HL-60/S4 treated with retinoic acid at 250 ng/mL for 4 days and 3 days (cell line): ENCODE measurements around the gene ABHD15.

Experiments used
- in situ Hi-C: fragments of 300-500 bp; cut with MboI; formaldehyde crosslinking; loops from 2 replicates; pipeline ENCODE4 v1.7.0; 2022; ENCODE audit warnings: low sequenced_read_pairs

Gene ABHD15

DNA sequence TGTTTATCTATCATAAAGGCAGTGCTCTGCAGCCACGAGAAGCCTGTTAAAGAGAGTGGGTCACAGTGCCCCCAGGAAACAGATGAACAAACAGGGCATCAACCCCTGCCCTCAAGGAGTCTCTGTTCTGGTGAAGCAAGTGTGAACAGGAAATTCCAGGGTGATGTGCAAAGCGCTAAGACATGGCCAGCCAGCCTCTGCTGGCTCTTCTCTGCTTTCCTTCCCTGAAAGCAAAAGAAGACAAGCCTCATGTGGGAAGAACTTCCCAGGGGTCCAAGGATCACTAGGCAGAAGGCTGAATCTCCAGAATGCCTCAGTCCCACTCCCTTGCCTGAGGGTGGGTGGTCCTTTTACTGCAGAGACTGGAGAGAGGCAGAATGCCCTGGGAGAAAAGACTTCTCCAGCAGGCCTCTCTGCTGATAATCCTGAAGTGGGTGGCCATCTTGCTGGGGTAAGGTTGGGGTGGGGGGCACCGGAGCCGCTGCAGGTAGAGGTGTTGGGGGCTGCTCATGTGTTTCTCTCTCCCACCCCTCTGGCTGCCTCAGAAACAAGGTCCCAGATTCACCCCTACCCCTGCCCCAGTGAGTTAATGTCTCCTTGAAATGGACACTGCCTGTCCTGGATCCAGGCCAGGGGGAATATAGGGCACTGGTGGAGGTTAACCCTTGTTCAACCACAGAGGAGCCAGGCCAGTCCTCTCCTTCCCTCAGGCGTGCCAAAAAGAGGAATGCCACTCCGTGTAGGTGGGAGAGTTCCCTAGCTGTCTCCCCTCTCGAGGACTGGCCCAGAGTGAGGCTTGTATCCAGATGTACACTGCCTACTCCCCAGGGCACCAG, 28.5 kb upstream of the ABHD15 start:
- in situ Hi-C loops, result no loop called here

DNA sequence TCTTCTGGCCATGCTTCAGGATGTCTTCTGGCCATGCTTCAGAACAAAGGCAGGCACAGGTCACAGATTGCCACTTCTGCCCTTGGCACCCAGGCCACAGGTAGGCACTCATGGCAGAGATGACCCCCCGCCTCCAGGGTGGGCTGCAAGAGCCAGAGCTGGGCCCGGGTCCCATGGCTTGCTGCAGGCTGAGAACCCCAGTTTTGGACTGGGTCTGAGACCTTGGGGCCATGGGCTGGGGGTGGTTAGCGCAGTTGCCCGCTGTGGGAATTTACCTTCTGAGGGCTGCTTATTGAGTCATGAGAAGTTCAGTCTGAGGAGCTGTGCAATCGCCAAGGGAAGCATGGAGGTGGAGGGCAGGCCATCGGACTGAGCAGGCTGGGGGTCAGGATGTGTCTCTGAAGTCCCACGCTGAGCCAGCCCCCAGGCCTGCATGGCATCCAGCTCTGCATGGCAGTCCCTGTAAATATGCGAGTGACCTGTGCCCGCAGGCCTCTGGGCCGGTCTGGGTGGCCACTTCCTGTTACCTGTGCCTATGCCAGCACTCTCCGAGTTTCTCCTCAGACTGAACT, 27.8 kb upstream of the ABHD15 start:
- in situ Hi-C loops, result no loop called here

DNA sequence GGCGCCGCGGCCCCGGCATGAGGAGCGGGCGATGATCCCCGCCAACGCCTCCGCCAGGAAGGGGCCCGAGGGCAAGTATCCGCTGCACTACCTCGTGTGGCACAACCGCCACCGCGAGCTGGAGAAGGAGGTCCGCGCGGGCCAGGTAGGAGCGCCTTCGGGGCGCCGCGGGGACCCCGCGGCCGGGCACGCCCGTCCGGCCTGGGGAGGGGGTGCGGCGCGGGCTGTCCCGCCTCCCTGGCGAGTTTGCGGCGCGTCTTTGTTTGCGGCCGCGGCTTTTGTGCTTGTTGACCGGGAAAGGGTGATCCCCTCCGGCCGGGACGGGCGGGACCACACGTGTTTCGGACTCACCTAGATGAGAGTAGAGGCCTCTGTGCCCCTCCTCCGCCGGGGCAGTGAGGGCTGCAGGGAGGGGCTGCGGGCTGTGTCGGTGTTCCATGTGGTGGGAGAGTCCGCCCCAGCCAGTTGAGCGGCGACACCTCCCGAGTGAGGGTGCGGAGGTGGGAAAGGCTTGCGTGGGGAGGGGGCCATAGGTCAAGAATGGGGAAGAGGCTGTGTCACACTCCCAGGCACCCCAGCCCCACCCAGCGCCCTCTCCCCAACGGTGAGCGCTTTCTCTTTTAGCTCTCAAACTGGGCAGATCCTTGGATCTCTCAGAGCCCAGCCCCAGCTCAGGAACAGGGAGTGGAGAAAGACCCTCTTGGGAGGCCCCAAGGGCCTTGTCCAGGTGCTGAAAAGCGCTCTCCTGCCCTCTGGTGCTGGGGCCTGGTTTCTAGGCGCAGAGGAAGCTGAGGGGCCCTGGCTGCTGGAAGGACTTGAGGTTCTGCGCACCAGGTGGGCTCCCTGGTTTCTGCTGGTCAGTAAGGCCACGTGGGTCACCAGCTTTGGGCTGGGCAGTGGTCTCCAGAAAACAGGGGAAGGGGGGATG, 27.0 kb upstream of the ABHD15 start:
- in situ Hi-C loops, result no loop called here

DNA sequence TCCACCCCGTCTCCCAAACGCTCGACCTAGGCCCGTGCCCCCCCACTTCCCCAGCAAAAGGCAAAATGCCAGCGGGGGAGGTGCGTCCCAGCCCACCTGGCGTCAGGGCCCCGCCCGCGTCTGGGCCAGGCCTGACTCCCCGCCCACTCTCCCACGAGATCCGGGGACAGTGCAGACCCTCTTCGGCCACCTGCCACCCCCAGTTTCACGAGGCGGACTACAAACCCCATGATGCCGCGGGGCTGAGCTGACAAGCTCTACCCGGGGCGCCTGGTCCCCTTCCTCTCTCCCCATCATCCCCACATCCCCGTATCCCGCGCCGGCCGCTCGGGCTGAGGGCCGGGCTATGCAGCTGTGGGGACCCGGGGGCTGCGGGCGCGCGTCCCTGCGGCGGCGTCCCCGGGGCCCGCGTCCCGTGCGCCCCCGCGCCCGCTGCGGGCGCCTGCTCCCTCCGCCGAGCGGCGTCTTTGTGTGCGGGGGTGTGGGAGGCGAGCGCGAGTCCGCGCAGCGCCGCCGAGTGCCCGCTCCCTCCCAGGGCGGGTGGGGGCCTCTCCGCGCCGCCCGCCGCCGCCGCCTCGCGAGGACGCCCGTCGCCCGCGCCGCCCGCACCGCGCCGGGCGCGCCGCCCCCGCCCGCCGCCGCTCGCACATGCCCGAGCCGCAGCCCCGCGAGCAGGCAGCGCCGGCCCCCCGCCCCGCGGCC, 26.2 kb upstream of the ABHD15 start, which contains the start of gene ANKRD13B:
TSS of gene ANKRD13B (plus strand) at position 283 of the 702 bp plus-strand sequence. CDS start 490 bp downstream, outside the sequence.
- in situ Hi-C loops, result no loop called here

DNA sequence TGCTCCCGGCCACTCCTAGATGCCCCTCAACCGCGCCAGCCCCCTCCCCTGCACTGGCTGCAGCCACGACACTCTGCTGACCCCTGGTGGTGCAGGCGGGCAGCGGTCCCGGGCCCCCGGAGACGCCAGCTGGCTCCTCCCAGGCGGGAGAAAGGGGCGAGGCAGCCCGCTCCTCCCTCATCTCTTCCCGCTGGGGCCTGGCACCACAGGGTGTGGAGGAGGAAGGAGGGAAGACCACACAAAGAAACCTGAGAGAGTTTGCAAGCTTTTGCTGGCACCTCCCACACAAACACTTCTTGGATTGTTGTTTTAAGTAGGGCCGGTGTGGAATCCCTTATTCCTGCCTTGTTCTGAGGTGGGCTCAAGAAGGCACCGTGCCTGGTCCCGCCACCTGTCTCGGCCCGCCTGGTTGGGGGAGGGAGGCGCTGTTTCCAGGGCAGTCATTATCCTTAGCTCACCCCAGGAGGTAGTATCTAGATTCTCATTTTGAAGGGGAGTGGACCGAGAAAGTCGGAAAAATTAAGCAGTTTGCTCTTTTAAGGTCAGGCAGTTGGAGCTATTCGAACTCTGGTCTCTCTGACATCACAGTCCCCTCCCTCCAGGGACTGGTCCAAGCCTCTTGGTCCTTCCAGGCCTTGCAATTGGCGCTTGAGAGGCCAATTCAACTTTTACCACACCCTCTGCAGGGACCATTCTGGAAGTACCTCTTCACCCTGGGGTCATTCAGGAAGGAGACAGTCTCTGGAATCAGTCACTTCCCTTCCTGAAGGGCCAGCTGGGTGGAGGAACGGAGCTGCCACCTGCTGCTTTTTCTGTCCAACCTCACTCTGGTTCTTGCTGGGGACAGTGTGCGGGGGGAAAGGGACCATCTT, 25.1 kb upstream of the ABHD15 start:
- in situ Hi-C loops, result no loop called here

DNA sequence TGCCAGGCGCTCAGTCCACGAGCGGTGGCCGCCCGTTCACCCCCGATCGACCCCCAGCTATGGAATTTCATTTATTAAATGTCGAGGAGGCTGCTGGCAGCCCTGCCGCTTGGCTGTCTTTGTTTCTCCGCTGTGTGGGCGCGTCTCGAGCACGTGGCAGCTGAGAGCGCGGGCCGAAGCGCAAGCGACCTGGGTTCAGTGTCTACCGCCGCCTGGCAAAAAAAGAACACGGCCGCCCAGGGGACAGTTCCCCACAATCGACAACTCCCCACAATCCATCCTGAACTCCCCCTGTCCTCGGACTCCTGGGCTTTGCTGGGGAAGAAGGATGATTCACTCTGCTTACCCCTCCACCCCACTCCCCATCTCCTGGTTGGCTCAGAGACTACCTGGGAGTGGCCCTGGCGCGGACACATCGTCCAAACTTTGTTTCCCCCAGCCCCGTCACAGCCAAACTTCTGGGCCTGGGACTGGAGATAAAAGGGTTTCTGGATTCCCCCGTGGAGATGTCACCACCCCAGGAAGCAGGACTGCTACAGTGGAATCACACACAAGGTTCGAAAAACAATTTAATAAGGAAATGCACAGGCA, 24.4 kb upstream of the ABHD15 start:
- in situ Hi-C loops, result no loop called here

DNA sequence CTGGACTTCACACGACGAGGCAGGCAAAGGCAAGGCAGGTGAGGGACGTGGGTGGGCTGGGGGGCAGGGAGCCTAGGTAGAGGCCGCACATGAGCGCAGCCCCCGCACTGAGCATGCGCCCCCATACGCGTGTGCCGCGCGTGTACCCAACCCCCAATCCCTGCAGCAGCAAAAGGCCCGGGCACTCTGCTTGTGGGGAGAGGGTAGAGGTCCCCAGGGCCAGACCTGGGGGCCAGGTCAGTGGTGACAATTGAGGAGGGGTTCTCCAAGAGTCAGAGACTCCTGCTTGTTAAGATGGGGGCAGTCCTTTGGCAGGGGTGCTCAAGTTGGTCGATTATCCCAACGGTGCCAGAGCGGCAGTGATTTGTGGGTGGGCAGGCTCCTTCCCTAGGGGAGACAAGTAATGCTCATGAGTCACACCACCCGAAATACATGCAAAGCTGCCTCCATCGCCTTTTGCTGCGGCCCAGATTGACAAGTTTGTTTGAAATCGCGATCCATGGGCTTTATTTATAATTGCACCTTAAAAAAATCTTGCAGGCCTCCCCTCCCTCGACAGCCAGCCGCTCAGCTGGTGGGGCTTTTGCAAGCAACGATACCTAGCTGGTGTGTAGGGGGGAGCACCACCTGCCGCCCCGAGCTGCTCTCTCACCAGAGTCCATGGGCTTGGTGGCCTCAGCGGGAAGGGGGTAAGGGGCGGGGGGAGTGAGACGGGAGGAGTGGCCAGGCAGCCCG, 23.7 kb upstream of the ABHD15 start:
- in situ Hi-C loops, result no loop called here

DNA sequence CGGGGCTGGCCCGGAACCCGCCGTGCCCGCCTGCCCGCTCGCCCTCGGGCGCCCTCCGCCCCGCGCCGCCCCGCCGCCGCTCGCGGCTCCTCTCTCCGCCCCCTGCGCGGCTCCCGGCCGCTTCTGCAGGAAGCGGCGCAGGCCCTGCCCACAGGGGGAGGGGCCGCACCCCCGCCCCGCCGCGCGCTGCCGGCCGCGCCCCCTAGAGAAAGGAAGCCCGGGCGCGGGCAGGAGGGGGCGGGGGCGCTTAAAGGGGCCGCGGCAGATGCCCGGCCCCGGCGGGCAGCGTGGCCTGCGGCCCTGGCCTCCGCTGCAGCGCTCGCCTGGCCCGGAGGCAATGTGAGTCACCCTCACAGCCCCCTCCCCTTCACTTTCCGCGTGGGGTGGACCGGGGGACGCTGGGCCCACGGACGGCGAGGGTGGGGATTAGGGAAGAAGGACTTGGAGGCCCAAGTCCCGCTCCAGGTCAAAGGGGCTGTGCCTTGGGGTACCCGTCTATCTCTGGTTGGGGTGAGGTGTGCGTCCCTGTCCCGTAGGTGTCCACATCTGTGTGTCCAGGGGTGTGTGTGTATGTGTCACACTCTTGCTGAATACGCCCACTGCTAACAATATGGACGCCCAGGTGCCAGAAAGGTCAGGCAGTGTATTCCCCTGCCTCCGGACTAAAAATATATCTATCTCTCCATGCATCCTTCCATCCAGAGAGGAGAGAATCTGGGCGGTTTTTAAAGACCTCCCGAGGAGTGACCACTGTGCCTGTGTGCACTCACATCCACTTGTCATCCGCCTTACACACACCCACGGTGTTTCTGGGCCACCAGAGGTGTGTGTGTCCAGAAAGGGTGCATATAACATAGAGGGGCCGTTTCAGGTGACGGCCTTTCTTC, 22.9 kb upstream of the ABHD15 start, which contains the start of gene GIT1:
TSS of gene GIT1 (minus strand) at position 125 of the 887 bp plus-strand sequence. CDS start 270 bp downstream, outside the sequence.
- in situ Hi-C loops, result no loop called here

DNA sequence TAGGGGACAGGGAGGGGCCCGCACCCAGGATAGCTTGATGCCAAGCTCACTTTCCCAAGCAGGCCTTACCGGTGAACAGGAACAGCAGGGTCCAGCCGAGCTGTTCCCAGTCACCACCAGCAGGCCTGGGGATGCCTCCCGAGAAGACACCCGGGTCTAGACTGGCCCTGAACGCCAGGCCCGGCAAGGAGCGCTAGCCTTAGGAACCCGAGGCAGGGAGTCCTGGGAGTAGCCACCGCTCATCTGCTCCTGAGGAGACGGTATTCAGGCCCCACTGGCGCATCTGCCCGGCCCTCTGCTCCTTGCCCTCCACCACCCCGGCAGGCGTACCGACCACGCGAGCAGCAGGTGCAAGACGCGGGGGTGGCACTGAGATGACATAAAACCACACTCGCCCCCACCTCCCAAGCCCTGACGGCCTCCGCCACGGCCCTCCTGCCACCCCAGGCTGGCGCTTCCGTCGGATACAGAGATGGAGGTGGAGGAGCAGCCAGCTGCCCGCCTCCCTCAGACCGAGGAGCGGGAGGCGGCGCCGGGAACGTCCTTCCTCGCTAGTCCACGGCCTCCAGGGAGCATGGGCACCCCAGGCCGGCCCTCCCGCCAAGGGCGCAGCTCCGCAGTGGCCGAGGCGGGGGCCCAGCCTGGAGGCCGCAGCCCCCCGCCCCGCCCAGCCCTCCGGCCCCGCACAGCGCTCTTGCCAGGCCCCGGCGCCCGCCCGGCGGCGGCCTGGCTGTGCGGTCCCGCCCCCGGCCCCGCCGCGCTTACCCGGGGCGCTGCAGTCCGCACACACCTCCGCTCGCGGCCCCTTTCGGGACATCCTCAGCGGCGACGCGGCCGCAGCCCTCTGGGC, 21.9 kb upstream of the ABHD15 start:
- in situ Hi-C loops, result no loop called here

DNA sequence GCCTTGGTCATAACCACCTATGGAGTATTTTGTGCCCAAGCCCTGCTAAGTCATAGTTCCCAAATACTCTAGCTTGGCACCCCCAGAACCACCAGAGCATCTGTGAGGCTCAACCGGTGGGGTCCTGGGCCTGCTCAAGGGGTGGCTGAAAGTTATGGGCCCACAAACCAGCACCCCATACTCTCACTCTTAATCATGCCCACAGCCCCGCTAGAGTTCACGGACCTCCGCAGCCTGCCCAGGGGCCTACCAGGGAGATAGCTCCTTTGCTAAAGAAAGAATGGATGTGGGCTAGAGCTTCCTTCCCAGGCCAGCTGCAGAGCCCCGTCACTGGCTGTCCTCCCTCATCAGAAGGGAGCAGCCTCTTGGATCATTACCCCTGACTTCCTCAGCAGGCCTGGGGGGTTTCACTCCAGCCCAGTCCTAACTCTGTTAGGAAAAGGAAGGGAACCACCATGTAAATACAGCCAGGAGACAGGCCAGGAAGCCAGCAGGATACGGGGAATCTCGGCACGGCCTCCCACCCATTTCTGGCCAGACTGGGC, 21.3 kb upstream of the ABHD15 start:
- in situ Hi-C loops, result no loop called here

DNA sequence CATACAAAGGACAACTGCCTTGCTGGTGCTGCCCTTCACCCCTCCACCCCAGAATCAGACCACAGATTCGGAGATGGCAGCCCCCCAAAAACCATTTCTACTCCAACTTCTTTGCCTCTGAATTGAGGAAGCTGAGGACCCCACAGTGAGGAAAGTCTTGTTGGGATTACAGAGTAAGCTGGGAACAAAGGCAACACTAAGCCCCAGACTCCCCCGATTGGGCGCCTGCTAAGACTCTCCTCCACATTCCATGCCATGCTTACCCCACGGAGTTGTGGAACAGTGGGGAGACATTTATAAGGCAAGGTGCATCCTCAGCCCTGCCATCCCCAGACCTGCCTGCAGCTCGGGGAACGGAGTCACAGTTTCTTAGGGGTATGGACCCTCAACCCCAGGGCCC, 20.8 kb upstream of the ABHD15 start:
- in situ Hi-C loops, result no loop called here

DNA sequence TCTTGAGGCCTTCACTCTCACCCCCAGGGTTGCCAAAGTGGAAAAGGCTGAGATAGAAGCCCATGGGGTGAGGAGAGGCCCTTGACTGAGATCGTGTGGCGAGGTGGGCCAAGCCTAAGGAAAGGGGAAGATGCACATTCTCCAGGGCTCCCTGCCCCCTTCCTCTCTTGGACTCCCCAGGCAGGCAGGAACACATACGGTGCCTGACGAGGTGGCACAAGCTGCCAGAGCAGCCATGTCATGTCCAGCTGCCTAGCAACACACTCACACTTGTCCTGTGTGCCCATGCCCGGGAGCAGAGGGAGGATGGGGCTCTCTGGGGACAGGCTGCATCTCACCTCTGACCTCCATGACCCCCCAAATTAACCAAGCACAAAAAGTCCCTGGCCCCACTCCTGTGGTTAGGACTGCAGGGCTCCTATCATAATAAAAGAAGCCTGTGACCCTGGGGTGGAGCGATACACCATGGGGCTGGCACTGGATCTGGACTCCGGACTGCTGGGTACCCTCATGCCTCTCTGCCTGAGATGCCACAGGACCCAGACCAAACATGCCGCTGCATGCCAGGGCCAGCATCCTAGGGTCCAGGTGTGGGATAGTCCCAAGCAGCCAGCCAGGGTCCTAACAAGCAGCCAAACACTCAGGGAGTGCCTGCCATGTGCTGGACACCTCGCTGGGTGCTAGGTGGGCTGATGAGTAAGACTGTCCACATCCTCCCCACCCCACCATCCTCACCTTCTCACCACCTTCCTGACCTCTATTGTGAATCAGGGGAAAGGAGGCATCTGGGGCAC, 20.0 kb upstream of the ABHD15 start:
- in situ Hi-C loops, result no loop called here

DNA sequence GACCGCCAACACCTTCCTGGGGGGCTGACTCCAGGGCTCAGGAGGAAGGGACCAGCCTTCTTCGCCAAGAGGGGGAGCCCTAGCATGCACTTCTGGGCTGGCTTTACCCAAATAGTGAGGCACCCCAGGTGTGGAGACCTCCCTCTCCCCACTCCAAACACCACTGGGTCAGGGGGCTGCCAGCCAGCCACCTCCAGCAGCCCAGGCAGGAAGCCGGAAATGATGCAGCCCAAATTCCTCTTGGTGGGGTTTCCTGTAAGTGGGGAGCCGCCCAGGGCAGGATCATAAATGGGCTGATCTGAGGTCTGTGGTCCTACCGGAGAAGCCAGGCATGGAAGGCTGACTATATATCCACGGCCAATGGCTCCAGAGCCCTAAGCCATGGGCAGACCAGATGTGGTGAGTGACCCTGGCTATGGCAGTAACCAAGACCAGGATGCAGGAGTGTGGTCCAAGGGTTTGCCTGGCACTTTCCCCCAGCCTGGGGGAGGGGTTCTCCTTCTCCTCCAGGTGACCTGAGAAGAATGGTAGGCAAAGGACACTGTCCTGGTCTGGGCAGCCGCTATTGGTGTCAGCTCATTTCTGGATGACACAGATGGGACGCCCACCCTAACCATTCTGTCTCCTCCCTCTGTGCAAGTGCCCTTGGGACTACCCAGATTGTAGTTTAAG, 18.4 kb upstream of the ABHD15 start:
- in situ Hi-C loops, result no loop called here

DNA sequence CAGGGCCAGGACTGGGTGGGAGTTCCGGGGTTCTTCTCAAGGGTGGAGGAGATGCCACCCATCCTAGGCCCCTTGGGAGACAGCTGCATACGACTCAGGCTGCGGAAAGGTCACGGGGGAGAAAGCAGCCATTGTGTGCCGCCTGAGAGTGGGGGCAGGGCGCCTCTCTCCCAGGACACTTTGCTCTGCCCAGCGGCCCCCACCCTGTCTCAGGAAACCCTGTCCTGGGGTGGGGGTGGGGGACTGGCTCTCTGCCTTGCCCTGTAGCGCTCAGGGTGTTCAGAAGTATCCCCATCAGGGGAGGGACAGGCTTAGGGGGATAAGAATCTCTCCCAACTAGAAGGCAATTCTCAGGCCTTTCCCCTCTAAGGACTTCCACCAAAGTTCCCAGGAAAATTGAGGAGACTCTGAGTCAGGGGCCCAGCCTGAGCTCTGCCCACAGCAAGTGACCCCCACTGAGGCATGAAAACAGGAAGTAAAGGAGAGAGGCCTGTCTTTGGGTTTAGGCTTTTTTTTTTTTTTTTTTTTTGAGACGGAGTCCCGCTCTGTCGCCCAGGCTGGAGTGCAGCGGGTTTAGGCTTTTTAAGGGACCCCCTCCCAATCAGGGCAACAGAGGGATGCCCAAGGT, 17.7 kb upstream of the ABHD15 start:
- in situ Hi-C loops, result no loop called here
